Neural progenitor cell (in vitro differentiated cells): ENCODE measurements around the gene STAG1. TPM values are rescaled to one million over a fixed set of nuclear protein-coding genes. Genes with fewer than 3 reads are reported as not detected.
"Not testable (repeated sequence)": the region's sequence is repeated elsewhere in the genome, so short reads cannot be mapped to it uniquely, and the experiment has no call there.

Experiments
- DNase-seq: peaks from one replicate; pipeline ENCODE4 v3.0.0-alpha.2; 2016; ENCODE audit warnings: low spot score
- H2AFZ ChIP-seq: fragments of 200-600 bp; sonication (generic); replicated peaks from 2 replicates; pipeline ENCODE4 v1.6.1; 2016; ENCODE audit warnings: antibody characterized with exemption
- H3F3A ChIP-seq: fragments of 200-600 bp; sonication (generic); 2 replicates; pipeline ENCODE4 v1.6.1; 2016; ENCODE audit warnings: antibody characterized with exemption, low read depth
- H3K27ac ChIP-seq: fragments of 200-600 bp; sonication (generic); 2 replicates; pipeline ENCODE4 v1.5.1; 2016; ENCODE audit warnings: mild to moderate bottlenecking
- H3K27me3 ChIP-seq: fragments of 200-600 bp; sonication (generic); 2 replicates; pipeline ENCODE4 v1.6.1; 2016; ENCODE audit warnings: mild to moderate bottlenecking, moderate library complexity
- H3K36me3 ChIP-seq: fragments of 200-600 bp; sonication (generic); 2 replicates; pipeline ENCODE4 v1.5.1; 2016
- H3K4me1 ChIP-seq: fragments of 200-600 bp; sonication (generic); 2 replicates; pipeline ENCODE4 v1.6.1; 2016; ENCODE audit warnings: mixed run types
- H3K4me2 ChIP-seq: fragments of 200-600 bp; sonication (generic); 2 replicates; pipeline ENCODE4 v1.6.1; 2016
- H3K4me3 ChIP-seq: fragments of 200-600 bp; sonication (generic); 2 replicates; pipeline ENCODE4 v1.5.1; 2016
- H3K79me2 ChIP-seq: fragments of 200-600 bp; sonication (generic); 2 replicates; pipeline ENCODE4 v1.6.1; 2016; ENCODE audit warnings: low read depth
- H3K9ac ChIP-seq: fragments of 200-600 bp; sonication (generic); 2 replicates; pipeline ENCODE4 v1.6.1; 2016
- H3K9me3 ChIP-seq: fragments of 200-600 bp; sonication (generic); 2 replicates; pipeline ENCODE4 v1.5.1; 2016; ENCODE audit warnings: low read depth
- H4K20me1 ChIP-seq: fragments of 200-600 bp; sonication (generic); 2 replicates; pipeline ENCODE4 v1.6.1; 2016; ENCODE audit warnings: low read depth
- H3K27ac Mint-ChIP-seq: 3 replicates; pipeline ENCODE4 v1.8.0; 2021; ENCODE audit warnings: mixed read lengths
- H3K27me3 Mint-ChIP-seq: 2 replicates; pipeline ENCODE4 v1.8.0; 2022; ENCODE audit warnings: low read depth, mild to moderate bottlenecking, inconsistent platforms, moderate library complexity, mixed read lengths; ENCODE audit not compliant: insufficient read depth
- H3K36me3 Mint-ChIP-seq: 3 replicates; pipeline ENCODE4 v1.8.0; 2021; ENCODE audit warnings: mixed read lengths
- H3K4me1 Mint-ChIP-seq: 3 replicates; pipeline ENCODE4 v1.8.0; 2021; ENCODE audit warnings: mixed read lengths
- H3K4me3 Mint-ChIP-seq: 3 replicates; pipeline ENCODE4 v1.8.0; 2021; ENCODE audit warnings: mild to moderate bottlenecking, moderate library complexity, mixed read lengths
- H3K9me3 Mint-ChIP-seq: 3 replicates; pipeline ENCODE4 v1.8.0; 2020; ENCODE audit warnings: mixed read lengths
- CTCF ChIP-seq: fragments of 200-600 bp; sonication (generic); IDR thresholded peaks from 2 replicates; pipeline ENCODE4 v1.5.1; 2017; ENCODE audit warnings: antibody characterized with exemption, mild to moderate bottlenecking
- EZH2 ChIP-seq: fragments of 200-600 bp; sonication (generic); IDR thresholded peaks from 2 replicates; pipeline ENCODE4 v1.6.1; 2017; ENCODE audit warnings: antibody characterized with exemption, mild to moderate bottlenecking, moderate library complexity
- EZH2phosphoT487 ChIP-seq: fragments of 200-600 bp; sonication (generic); IDR thresholded peaks from 2 replicates; pipeline ENCODE4 v1.6.1; 2017; ENCODE audit warnings: antibody characterized with exemption
- total RNA-seq: library from RNA; depleted of rRNA; stranded (reverse); fragments of >200 nt; gene quantifications from 2 replicates; pipeline ENCODE4 v1.2.3, GENCODE V29; 2015; ENCODE audit warnings: low replicate concordance

STAG1 gene
- total RNA-seq, 1 donor from 2014 or later, result 38.3 TPM

GRCh38 chr3:136378011-136378410 is 374.2 kb downstream of the STAG1 start:
- H3K4me3 Mint-ChIP-seq, result no peak overlapping the region
- no peaks in the 10 kb centered on the region for H3F3A ChIP-seq
- no peak overlapping the region for H3K4me3 ChIP-seq
- no peak for DNase-seq
- no peak overlapping the region for H3K27ac Mint-ChIP-seq
- TF ChIP-seq CTCF, result no peak
- TF ChIP-seq EZH2phosphoT487, result no peak
- TF ChIP-seq EZH2, result no peak
- no peak overlapping the region for H3K9ac ChIP-seq
- no peaks in the 10 kb centered on the region for H3K9me3 Mint-ChIP-seq
- H3K4me1 ChIP-seq, result no peaks in the 10 kb centered on the region
- H3K9me3 ChIP-seq, result no peaks in the 10 kb centered on the region
- H3K4me1 Mint-ChIP-seq, result no peaks in the 10 kb centered on the region
- no peak overlapping the region for H3K4me2 ChIP-seq
- no peak overlapping the region for H2AFZ ChIP-seq
- no peaks in the 10 kb centered on the region for H3K27me3 Mint-ChIP-seq
- H3K36me3 ChIP-seq, result no peaks in the 10 kb centered on the region
- no peaks in the 10 kb centered on the region for H3K79me2 ChIP-seq
- no peaks in the 10 kb centered on the region for H3K27me3 ChIP-seq
- H4K20me1 ChIP-seq, result no peaks in the 10 kb centered on the region
- H3K36me3 Mint-ChIP-seq, result peaks cover 25% of the 10 kb centered on the region
- H3K27ac ChIP-seq, result no peak overlapping the region

- Histone ChIP-seq H3F3A (no peaks in the 10 kb centered on the region), H3K27ac (no peak overlapping the region), H3K4me1 (no peaks in the 10 kb centered on the region), H3K27me3 (no peaks in the 10 kb centered on the region), H2AFZ (no peak overlapping the region), H3K9ac (no peak overlapping the region), H3K36me3 (no peaks in the 10 kb centered on the region), H3K4me3 (no peak overlapping the region), H3K9me3 (no peaks in the 10 kb centered on the region), H4K20me1 (no peaks in the 10 kb centered on the region), H3K4me2 (no peak overlapping the region), H3K79me2 (no peaks in the 10 kb centered on the region)
- no peak overlapping the region for H3K27ac Mint-ChIP-seq
- DNase-seq, result no peak
- no peaks in the 10 kb centered on the region for H3K9me3 Mint-ChIP-seq
- H3K36me3 Mint-ChIP-seq, result peaks cover 25% of the 10 kb centered on the region
- H3K4me3 Mint-ChIP-seq, result no peak overlapping the region
- TF ChIP-seq EZH2phosphoT487 (no peak), CTCF (no peak), EZH2 (no peak)
- H3K27me3 Mint-ChIP-seq, result no peaks in the 10 kb centered on the region
- no peaks in the 10 kb centered on the region for H3K4me1 Mint-ChIP-seq
These were observed 374.7 kb downstream of the STAG1 start for GRCh38 chr3:136377508-136377907.

GRCh38 chr3:136375800-136376199 is 376.4 kb downstream of the STAG1 start:
- H3K9ac ChIP-seq, H3K79me2 ChIP-seq, H3K27me3 ChIP-seq, H3K27me3 Mint-ChIP-seq, H3K36me3 ChIP-seq, H3K27ac Mint-ChIP-seq, H3K4me1 Mint-ChIP-seq, H3K27ac ChIP-seq, H3K4me3 Mint-ChIP-seq, H3K9me3 Mint-ChIP-seq, H3F3A ChIP-seq, H3K4me1 ChIP-seq, H3K4me2 ChIP-seq, H3K4me3 ChIP-seq, H4K20me1 ChIP-seq, H3K9me3 ChIP-seq, H2AFZ ChIP-seq, DNase-seq: not testable (repeated sequence)
- H3K36me3 Mint-ChIP-seq, result peaks cover 31% of the 10 kb centered on the region

GRCh38 chr3:136366289-136366688 is 385.9 kb downstream of the STAG1 start:
- Histone ChIP-seq H3K4me2 (no peak overlapping the region), H3K36me3 (no peaks in the 10 kb centered on the region), H3K4me1 (no peaks in the 10 kb centered on the region), H3K27ac (no peak overlapping the region), H3K9ac (no peak overlapping the region), H3F3A (no peaks in the 10 kb centered on the region), H3K27me3 (no peaks in the 10 kb centered on the region), H3K79me2 (no peaks in the 10 kb centered on the region), H4K20me1 (no peaks in the 10 kb centered on the region), H3K9me3 (no peaks in the 10 kb centered on the region), H2AFZ (no peak overlapping the region), H3K4me3 (no peak overlapping the region)
- Mint-ChIP-seq H3K9me3 (no peaks in the 10 kb centered on the region), H3K4me1 (no peaks in the 10 kb centered on the region), H3K27ac (no peak overlapping the region), H3K36me3 (peaks cover 2% of the 10 kb centered on the region), H3K4me3 (no peak overlapping the region), H3K27me3 (no peaks in the 10 kb centered on the region)
- TF ChIP-seq EZH2phosphoT487 (no peak), EZH2 (no peak), CTCF (no peak)
- no peak for DNase-seq
